Nephron (organoid): Measurements from ENCODE around the gene SNTB2.

Experiments used
- H3K27ac Mint-ChIP-seq, 3 experiments: 2 replicates each; pipeline ENCODE4 v1.8.0; 2020; ENCODE audit warnings: mixed read lengths in 3 of 3, mild to moderate bottlenecking in 2 of 3, moderate library complexity in 1 of 3
- H3K27me3 Mint-ChIP-seq: 2 replicates; pipeline ENCODE4 v1.8.0; 2021; ENCODE audit warnings: low read depth, mild to moderate bottlenecking, moderate library complexity, mixed read lengths
- H3K36me3 Mint-ChIP-seq: 2 replicates; pipeline ENCODE4 v1.8.0; 2020; ENCODE audit warnings: low read depth, mixed read lengths
- H3K4me1 Mint-ChIP-seq: 2 replicates; pipeline ENCODE4 v1.8.0; 2020; ENCODE audit warnings: mixed read lengths
- H3K4me3 Mint-ChIP-seq, 3 experiments: 2 replicates each; pipeline ENCODE4 v1.8.0; 2020; ENCODE audit warnings: mild to moderate bottlenecking in 3 of 3, mixed read lengths in 3 of 3, moderate library complexity in 2 of 3
- H3K9me3 Mint-ChIP-seq: 2 replicates; pipeline ENCODE4 v1.8.0; 2020; ENCODE audit warnings: mixed read lengths
- TF ChIP-seq, protein P1 (sequence below), 3 experiments: fragments of 200-600 bp; sonication (generic); IDR thresholded peaks; one replicate each; pipeline ENCODE4 v1.5.0; 2021; ENCODE audit warnings: antibody characterized with exemption in 3 of 3; ENCODE audit not compliant: unreplicated experiment in 3 of 3

The SNTB2 gene

GRCh38 chr16:69319826-69320739 lies 133.1 kb downstream of the SNTB2 start:
- TF ChIP-seq, protein P1, sequence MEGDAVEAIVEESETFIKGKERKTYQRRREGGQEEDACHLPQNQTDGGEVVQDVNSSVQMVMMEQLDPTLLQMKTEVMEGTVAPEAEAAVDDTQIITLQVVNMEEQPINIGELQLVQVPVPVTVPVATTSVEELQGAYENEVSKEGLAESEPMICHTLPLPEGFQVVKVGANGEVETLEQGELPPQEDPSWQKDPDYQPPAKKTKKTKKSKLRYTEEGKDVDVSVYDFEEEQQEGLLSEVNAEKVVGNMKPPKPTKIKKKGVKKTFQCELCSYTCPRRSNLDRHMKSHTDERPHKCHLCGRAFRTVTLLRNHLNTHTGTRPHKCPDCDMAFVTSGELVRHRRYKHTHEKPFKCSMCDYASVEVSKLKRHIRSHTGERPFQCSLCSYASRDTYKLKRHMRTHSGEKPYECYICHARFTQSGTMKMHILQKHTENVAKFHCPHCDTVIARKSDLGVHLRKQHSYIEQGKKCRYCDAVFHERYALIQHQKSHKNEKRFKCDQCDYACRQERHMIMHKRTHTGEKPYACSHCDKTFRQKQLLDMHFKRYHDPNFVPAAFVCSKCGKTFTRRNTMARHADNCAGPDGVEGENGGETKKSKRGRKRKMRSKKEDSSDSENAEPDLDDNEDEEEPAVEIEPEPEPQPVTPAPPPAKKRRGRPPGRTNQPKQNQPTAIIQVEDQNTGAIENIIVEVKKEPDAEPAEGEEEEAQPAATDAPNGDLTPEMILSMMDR (IDR thresholded peaks at IDR 0.05; ENCODE audit: unreplicated experiment in 3 of 3), result no peak

DNA sequence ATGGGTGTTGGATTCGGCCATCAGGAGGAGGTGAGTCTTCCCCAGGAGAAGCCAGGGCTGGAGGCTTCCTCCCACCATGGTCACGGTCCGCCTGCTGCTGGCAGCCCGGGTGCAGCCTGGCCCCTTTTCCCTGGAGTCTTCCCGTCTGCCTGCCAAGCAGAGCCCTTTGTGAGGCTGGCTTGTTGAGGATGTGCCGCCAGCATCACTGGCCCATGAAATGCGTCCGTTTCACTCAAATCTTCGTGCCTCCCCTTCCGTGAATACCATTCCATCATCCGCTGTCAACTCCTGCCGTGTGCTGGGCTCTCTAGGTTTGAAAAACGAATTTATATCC lies 133.7 kb downstream of the SNTB2 start:
- Mint-ChIP-seq H3K4me3 (no peak overlapping the region), H3K27ac (no peak overlapping the region), H3K9me3 (no peaks in the 10 kb centered on the region), H3K27me3 (no peaks in the 10 kb centered on the region), H3K4me1 (no peaks in the 10 kb centered on the region), H3K36me3 (peaks cover 53% of the 10 kb centered on the region)
- TF ChIP-seq, protein P1 (IDR thresholded peaks at IDR 0.05; ENCODE audit: unreplicated experiment in 3 of 3), result no peak

More at GRCh38 chr16:69319826-69320739, 133.1 kb downstream of the SNTB2 start:
- H3K36me3 Mint-ChIP-seq, result peaks cover 56% of the 10 kb centered on the region
- H3K4me3 Mint-ChIP-seq, result no peak overlapping the region
- H3K4me1 Mint-ChIP-seq, result no peaks in the 10 kb centered on the region
- no peaks in the 10 kb centered on the region for H3K27me3 Mint-ChIP-seq
- no peaks in the 10 kb centered on the region for H3K9me3 Mint-ChIP-seq
- no peak overlapping the region for H3K27ac Mint-ChIP-seq

- H3K27me3 Mint-ChIP-seq, result no peaks in the 10 kb centered on the region
- peaks cover 3% of the 10 kb centered on the region for H3K4me1 Mint-ChIP-seq
- no peak overlapping the region for H3K4me3 Mint-ChIP-seq
- H3K36me3 Mint-ChIP-seq, result peaks cover 53% of the 10 kb centered on the region
- H3K27ac Mint-ChIP-seq, result no peak overlapping the region
- TF ChIP-seq, protein P1 (IDR thresholded peaks at IDR 0.05; ENCODE audit: unreplicated experiment in 3 of 3), result no peak
- H3K9me3 Mint-ChIP-seq, result no peaks in the 10 kb centered on the region
These were observed 134.1 kb downstream of the SNTB2 start for GRCh38 chr16:69321080-69321479.

DNA sequence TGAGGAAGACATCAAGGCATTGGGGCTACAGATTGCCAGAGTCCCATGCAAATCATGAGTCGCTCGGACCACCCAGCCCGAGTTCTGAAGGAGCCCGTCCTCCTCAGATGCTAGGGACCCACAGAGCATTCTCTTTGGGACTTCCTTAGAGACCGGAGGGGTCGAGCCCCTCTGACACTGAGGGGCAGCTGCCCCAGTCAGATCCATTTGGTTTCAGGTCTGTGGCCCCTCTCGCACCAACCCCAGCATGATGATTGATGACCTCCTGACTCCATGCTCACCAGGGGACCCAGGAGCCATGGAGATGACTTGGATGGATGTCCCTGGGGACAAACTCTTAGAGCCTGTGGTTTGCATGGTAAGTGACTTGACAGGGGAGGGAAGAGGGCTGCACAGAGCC lies 135.4 kb downstream of the SNTB2 start:
- H3K4me1 Mint-ChIP-seq, result peaks cover 11% of the 10 kb centered on the region
- H3K36me3 Mint-ChIP-seq, result peaks cover 55% of the 10 kb centered on the region
- no peaks in the 10 kb centered on the region for H3K9me3 Mint-ChIP-seq
- no peaks in the 10 kb centered on the region for H3K27me3 Mint-ChIP-seq
- H3K4me3 Mint-ChIP-seq, result no peak overlapping the region
- TF ChIP-seq, protein P1 (IDR thresholded peaks at IDR 0.05; ENCODE audit: unreplicated experiment in 3 of 3), result no peak
- peak overlapping the region in 1 of 3 experiments; percentile 25 for H3K27ac Mint-ChIP-seq

GRCh38 chr16:69323415-69323814 lies 136.5 kb downstream of the SNTB2 start:
- H3K4me3 Mint-ChIP-seq, result no peak overlapping the region
- H3K9me3 Mint-ChIP-seq, result no peaks in the 10 kb centered on the region
- H3K4me1 Mint-ChIP-seq, result peaks cover 14% of the 10 kb centered on the region
- TF ChIP-seq, protein P1 (IDR thresholded peaks at IDR 0.05; ENCODE audit: unreplicated experiment in 3 of 3), result no peak
- peaks cover 54% of the 10 kb centered on the region for H3K36me3 Mint-ChIP-seq
- H3K27ac Mint-ChIP-seq, result no peak overlapping the region
- H3K27me3 Mint-ChIP-seq, result no peaks in the 10 kb centered on the region
